ENCODE measurements around the gene DAO.

DNA sequence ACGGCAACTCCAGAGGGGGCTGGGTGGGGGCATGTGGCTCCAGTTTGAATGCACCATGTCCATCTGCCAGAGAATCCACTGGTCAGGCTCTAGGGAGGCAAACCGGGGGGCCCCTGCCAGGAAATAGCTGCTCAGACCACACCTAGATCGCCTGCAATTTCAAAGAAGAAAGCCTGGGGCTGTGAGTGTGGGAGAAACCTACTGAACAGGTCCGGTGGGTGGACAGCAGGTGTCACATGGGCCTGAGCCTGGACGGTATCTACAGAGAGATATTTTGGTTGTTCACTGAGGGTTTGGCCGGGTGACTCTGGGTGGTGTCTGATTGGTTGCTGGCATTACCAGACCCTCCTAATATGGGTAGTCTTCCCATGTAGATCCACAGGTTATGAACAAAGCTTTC is 32.0 kb downstream of the DAO start:
- TF ChIP-seq, protein P1, sequence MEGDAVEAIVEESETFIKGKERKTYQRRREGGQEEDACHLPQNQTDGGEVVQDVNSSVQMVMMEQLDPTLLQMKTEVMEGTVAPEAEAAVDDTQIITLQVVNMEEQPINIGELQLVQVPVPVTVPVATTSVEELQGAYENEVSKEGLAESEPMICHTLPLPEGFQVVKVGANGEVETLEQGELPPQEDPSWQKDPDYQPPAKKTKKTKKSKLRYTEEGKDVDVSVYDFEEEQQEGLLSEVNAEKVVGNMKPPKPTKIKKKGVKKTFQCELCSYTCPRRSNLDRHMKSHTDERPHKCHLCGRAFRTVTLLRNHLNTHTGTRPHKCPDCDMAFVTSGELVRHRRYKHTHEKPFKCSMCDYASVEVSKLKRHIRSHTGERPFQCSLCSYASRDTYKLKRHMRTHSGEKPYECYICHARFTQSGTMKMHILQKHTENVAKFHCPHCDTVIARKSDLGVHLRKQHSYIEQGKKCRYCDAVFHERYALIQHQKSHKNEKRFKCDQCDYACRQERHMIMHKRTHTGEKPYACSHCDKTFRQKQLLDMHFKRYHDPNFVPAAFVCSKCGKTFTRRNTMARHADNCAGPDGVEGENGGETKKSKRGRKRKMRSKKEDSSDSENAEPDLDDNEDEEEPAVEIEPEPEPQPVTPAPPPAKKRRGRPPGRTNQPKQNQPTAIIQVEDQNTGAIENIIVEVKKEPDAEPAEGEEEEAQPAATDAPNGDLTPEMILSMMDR (IDR thresholded peaks at IDR 0.05), result no peak
- no peak for TF ChIP-seq POLR2A (IDR thresholded peaks at IDR 0.05)
